Astrocyte (in vitro differentiated cells and primary cell): ENCODE data around the gene GREM1. TPM values are rescaled to one million over a fixed set of nuclear protein-coding genes. Genes with fewer than 3 reads are reported as not detected.
A peak's percentile ranks its signal among the peaks of the same experiment; 100 is the strongest.

Experiments used
- DNase-seq: peaks from one replicate; pipeline ENCODE4 v3.0.0-alpha.2; 2010; ENCODE audit warnings: low read depth
- FAIRE-seq: peaks from 2 replicates; lab custom pipeline; 2011; peaks lifted over from hg19 to GRCh38; lab: Jason Lieb, UNC
- H2AFZ ChIP-seq: 2 replicates; pipeline ENCODE4 v1.6.0; 2012; ENCODE audit warnings: low read depth, low read length, inconsistent platforms
- H3K27ac ChIP-seq: 2 replicates; pipeline ENCODE4 v1.5.1; 2011; ENCODE audit warnings: low read depth, low read length, inconsistent platforms
- H3K27me3 ChIP-seq: 2 replicates; pipeline ENCODE4 v1.6.0; 2011; ENCODE audit warnings: low read length, inconsistent platforms; ENCODE audit not compliant: insufficient read depth
- H3K36me3 ChIP-seq: 2 replicates; pipeline ENCODE4 v1.5.1; 2011; ENCODE audit warnings: low read length, inconsistent platforms; ENCODE audit not compliant: insufficient read depth
- H3K4me1 ChIP-seq: 2 replicates; pipeline ENCODE4 v1.5.1; 2011; ENCODE audit warnings: low read length, inconsistent platforms; ENCODE audit not compliant: insufficient read depth
- H3K4me2 ChIP-seq: 2 replicates; pipeline ENCODE4 v1.6.0; 2012; ENCODE audit warnings: low read length, inconsistent platforms
- H3K4me3 ChIP-seq: 2 replicates; pipeline ENCODE4 v1.5.1; 2011; ENCODE audit warnings: low read depth, mild to moderate bottlenecking, low read length, inconsistent platforms; ENCODE audit not compliant: insufficient read depth
- H3K79me2 ChIP-seq: 2 replicates; pipeline ENCODE4 v1.6.0; 2012; ENCODE audit warnings: mild to moderate bottlenecking, low read length, inconsistent platforms; ENCODE audit not compliant: insufficient read depth
- H3K9ac ChIP-seq: 2 replicates; pipeline ENCODE4 v1.6.0; 2012; ENCODE audit warnings: mild to moderate bottlenecking, low read length, inconsistent platforms
- H3K9me3 ChIP-seq: 2 replicates; pipeline ENCODE4 v1.5.1; 2012; ENCODE audit warnings: low read depth, mild to moderate bottlenecking, low read length, inconsistent platforms; ENCODE audit not compliant: insufficient read depth
- H4K20me1 ChIP-seq: 2 replicates; pipeline ENCODE4 v1.6.0; 2012; ENCODE audit warnings: low read length, inconsistent platforms; ENCODE audit not compliant: insufficient read depth
- H3K27ac Mint-ChIP-seq: one replicate; pipeline ENCODE4 v1.8.0; 2021; ENCODE audit warnings: mild to moderate bottlenecking, mixed read lengths; ENCODE audit not compliant: unreplicated experiment
- H3K27me3 Mint-ChIP-seq: one replicate; pipeline ENCODE4 v1.8.0; 2021; ENCODE audit warnings: low read depth, mixed read lengths; ENCODE audit not compliant: unreplicated experiment
- H3K36me3 Mint-ChIP-seq: one replicate; pipeline ENCODE4 v1.8.0; 2021; ENCODE audit warnings: low read depth, mixed read lengths; ENCODE audit not compliant: unreplicated experiment
- H3K4me1 Mint-ChIP-seq: one replicate; pipeline ENCODE4 v1.8.0; 2021; ENCODE audit warnings: low read depth, mixed read lengths; ENCODE audit not compliant: unreplicated experiment
- H3K4me3 Mint-ChIP-seq: one replicate; pipeline ENCODE4 v1.8.0; 2021; ENCODE audit warnings: mild to moderate bottlenecking, moderate library complexity, mixed read lengths; ENCODE audit not compliant: unreplicated experiment
- H3K9me3 Mint-ChIP-seq: one replicate; pipeline ENCODE4 v1.8.0; 2021; ENCODE audit warnings: mild to moderate bottlenecking, mixed read lengths; ENCODE audit not compliant: unreplicated experiment
- CTCF ChIP-seq: IDR thresholded peaks from 2 replicates; pipeline ENCODE4 v1.5.1; 2011; ENCODE audit warnings: low read depth, mild to moderate bottlenecking, inconsistent platforms, low read length, moderate library complexity; ENCODE audit not compliant: insufficient read depth
- EZH2 ChIP-seq: IDR thresholded peaks from 2 replicates; pipeline ENCODE4 v1.6.1; 2012; ENCODE audit warnings: mild to moderate bottlenecking, low read length, inconsistent platforms; ENCODE audit not compliant: insufficient read depth
- total RNA-seq: library from RNA; stranded (reverse); gene quantifications from 2 replicates; pipeline ENCODE4 v1.2.1, GENCODE V29; 2021

Gene GREM1
- total RNA-seq, 1 donor from 2014 or later = 112 TPM

- H3K4me1 ChIP-seq = peaks cover 42% of the 10 kb centered on the region
- H4K20me1 ChIP-seq = no peaks in the 10 kb centered on the region
- TF ChIP-seq EZH2 (no peak), CTCF (no peak)
- no peaks in the 10 kb centered on the region for H3K27me3 ChIP-seq
- no peaks in the 10 kb centered on the region for H3K79me2 ChIP-seq
- H3K4me2 ChIP-seq = peak overlapping the region; percentile 66
- H3K36me3 Mint-ChIP-seq = no peaks in the 10 kb centered on the region
- peak overlapping the region; percentile 76 for H3K9ac ChIP-seq
- peak; percentile 88 for FAIRE-seq
- DNase-seq = peak; percentile 96
- peaks cover 5% of the 10 kb centered on the region for H3K9me3 ChIP-seq
- H3K4me3 ChIP-seq = peak overlapping the region; percentile 13
- peaks cover 43% of the 10 kb centered on the region for H3K4me1 Mint-ChIP-seq
- H3K4me3 Mint-ChIP-seq = no peak overlapping the region
- peak overlapping the region; percentile 91 for H3K27ac ChIP-seq
- H3K27ac Mint-ChIP-seq = peak overlapping the region; percentile 86
- no peaks in the 10 kb centered on the region for H3K27me3 Mint-ChIP-seq
- no peaks in the 10 kb centered on the region for H3K36me3 ChIP-seq
- H2AFZ ChIP-seq = no peak overlapping the region
- H3K9me3 Mint-ChIP-seq = no peaks in the 10 kb centered on the region
These were observed 35.2 kb upstream of the GREM1 start for GRCh38 chr15:32682569-32682968.

GRCh38 chr15:32682977-32683630, 34.7 kb upstream of the GREM1 start:
- H3K79me2 ChIP-seq = no peaks in the 10 kb centered on the region
- H3K9ac ChIP-seq = peak overlapping the region; percentile 76

More at GRCh38 chr15:32682977-32683630, 34.7 kb upstream of the GREM1 start:
- Histone ChIP-seq H2AFZ (no peak overlapping the region), H3K4me2 (peak overlapping the region; percentile 66), H3K27me3 (no peaks in the 10 kb centered on the region), H4K20me1 (no peaks in the 10 kb centered on the region), H3K9me3 (peaks cover 5% of the 10 kb centered on the region), H3K4me1 (peaks cover 44% of the 10 kb centered on the region), H3K36me3 (no peaks in the 10 kb centered on the region), H3K4me3 (peak overlapping the region; percentile 12), H3K27ac (peak overlapping the region; percentile 91)
- DNase-seq (no peak), FAIRE-seq (no peak)
- peak overlapping the region; percentile 93 for H3K27ac Mint-ChIP-seq
- peaks cover 47% of the 10 kb centered on the region for H3K4me1 Mint-ChIP-seq
- no peak overlapping the region for H3K4me3 Mint-ChIP-seq
- TF ChIP-seq EZH2 (no peak), CTCF (no peak)
- H3K27me3 Mint-ChIP-seq = no peaks in the 10 kb centered on the region
- H3K36me3 Mint-ChIP-seq = no peaks in the 10 kb centered on the region
- H3K9me3 Mint-ChIP-seq = no peaks in the 10 kb centered on the region
